Measurements from ENCODE around the gene SSB.

SSB gene

DNA sequence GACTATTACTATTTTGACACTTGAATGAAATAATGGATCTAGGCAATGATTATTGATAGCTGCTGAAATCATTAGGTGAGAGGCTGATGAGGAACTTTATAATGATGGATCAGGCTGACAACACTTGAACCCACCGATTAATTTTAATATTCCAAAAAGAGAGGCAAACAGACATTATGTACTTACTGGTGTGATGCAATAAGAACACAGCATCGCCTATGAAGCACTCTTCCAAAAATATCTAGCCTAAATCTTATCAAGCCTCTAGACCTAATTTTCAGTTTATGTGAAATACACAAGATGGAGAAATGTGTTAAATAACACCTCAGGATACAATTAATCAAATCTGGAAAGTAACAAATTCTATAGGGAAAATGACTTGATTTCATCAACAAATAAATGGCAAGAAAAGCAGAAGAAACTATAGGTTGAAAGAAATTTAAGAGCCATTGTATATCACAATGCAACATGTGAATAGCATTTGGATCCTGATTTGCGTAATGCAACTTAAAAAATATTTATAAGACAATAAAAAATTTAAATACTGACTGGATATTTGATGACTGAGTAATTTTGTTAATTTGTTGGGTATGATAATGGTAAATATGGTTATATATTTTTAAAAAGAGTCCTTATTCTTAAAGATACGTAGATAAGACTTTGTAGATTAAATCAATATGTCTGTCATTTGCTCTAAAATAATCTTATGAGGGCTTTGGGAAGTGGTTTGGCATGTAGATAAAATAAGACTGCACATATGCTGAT is 17.2 kb upstream of the SSB start:
- TF ChIP-seq, protein P1, sequence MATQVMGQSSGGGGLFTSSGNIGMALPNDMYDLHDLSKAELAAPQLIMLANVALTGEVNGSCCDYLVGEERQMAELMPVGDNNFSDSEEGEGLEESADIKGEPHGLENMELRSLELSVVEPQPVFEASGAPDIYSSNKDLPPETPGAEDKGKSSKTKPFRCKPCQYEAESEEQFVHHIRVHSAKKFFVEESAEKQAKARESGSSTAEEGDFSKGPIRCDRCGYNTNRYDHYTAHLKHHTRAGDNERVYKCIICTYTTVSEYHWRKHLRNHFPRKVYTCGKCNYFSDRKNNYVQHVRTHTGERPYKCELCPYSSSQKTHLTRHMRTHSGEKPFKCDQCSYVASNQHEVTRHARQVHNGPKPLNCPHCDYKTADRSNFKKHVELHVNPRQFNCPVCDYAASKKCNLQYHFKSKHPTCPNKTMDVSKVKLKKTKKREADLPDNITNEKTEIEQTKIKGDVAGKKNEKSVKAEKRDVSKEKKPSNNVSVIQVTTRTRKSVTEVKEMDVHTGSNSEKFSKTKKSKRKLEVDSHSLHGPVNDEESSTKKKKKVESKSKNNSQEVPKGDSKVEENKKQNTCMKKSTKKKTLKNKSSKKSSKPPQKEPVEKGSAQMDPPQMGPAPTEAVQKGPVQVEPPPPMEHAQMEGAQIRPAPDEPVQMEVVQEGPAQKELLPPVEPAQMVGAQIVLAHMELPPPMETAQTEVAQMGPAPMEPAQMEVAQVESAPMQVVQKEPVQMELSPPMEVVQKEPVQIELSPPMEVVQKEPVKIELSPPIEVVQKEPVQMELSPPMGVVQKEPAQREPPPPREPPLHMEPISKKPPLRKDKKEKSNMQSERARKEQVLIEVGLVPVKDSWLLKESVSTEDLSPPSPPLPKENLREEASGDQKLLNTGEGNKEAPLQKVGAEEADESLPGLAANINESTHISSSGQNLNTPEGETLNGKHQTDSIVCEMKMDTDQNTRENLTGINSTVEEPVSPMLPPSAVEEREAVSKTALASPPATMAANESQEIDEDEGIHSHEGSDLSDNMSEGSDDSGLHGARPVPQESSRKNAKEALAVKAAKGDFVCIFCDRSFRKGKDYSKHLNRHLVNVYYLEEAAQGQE (IDR thresholded peaks at IDR 0.05; ENCODE audit: insufficient read depth in 1 of 2, low read depth in 2 of 2, low read length in 2 of 2): no peak
- TF ChIP-seq TAF1 (IDR thresholded peaks at IDR 0.05; ENCODE audit: borderline replicate concordance, insufficient read depth, low read length) (no peak), POLR2AphosphoS5 (IDR thresholded peaks at IDR 0.05; ENCODE audit: low read depth, low read length) (no peak), SIN3A (IDR thresholded peaks at IDR 0.05; ENCODE audit: borderline replicate concordance, insufficient read depth, low read length) (no peak), FOXP2 (optimal IDR thresholded peaks at IDR 0.05; ENCODE audit: borderline replicate concordance, extremely low read depth, extremely low read length, insufficient read depth) (no peak)

DNA sequence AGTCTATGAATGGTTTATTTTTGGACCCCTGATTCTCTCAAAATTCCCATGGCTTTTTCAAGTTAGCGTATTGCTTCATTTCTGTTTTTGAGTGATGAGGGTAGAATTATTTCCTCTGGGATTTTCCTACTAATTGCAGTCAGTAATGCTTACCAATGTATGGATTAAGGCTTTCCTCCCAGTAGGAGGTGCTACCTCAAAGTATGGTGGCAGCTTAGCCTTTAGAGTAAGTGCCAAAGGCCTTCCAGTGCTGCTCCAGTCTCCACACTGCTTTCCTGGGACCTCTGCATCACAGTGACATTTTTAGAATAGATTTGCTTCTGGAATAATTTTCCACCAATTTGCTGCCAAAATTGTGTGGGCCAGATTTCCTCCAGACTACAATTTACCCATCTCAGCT is 16.2 kb upstream of the SSB start:
- no peak for TF ChIP-seq POLR2AphosphoS5 (IDR thresholded peaks at IDR 0.05; ENCODE audit: low read depth, low read length)
- TF ChIP-seq, protein P1 (IDR thresholded peaks at IDR 0.05; ENCODE audit: insufficient read depth in 1 of 2, low read depth in 2 of 2, low read length in 2 of 2): no peak
- no peak for TF ChIP-seq TAF1 (IDR thresholded peaks at IDR 0.05; ENCODE audit: borderline replicate concordance, insufficient read depth, low read length)
- TF ChIP-seq FOXP2 (optimal IDR thresholded peaks at IDR 0.05; ENCODE audit: borderline replicate concordance, extremely low read depth, extremely low read length, insufficient read depth): no peak
- TF ChIP-seq SIN3A (IDR thresholded peaks at IDR 0.05; ENCODE audit: borderline replicate concordance, insufficient read depth, low read length): no peak

DNA sequence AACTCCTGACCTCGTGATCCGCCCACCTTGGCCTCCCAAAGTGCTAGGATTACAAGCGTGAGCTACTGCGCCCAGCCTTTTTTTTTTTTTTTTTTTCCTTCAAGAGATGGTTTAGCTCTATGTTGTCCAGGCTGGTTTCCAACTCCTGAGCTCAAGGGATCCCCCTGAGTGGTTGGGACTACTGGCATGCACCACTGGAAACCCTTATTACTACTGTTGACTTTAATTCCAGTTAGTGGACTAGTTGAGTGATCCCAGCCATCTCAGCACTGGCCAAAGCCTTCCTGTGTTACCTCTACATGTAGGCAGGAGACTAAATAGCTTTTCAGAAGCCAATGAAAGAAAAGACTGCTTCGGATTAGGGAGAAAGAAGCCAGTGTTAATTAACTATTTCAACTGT is 8.1 kb upstream of the SSB start:
- TF ChIP-seq, protein P1 (IDR thresholded peaks at IDR 0.05; ENCODE audit: insufficient read depth in 1 of 2, low read depth in 2 of 2, low read length in 2 of 2): no peak
- TF ChIP-seq POLR2AphosphoS5 (IDR thresholded peaks at IDR 0.05; ENCODE audit: low read depth, low read length) (no peak), FOXP2 (optimal IDR thresholded peaks at IDR 0.05; ENCODE audit: borderline replicate concordance, extremely low read depth, extremely low read length, insufficient read depth) (no peak), TAF1 (IDR thresholded peaks at IDR 0.05; ENCODE audit: borderline replicate concordance, insufficient read depth, low read length) (no peak), SIN3A (IDR thresholded peaks at IDR 0.05; ENCODE audit: borderline replicate concordance, insufficient read depth, low read length) (no peak)

DNA sequence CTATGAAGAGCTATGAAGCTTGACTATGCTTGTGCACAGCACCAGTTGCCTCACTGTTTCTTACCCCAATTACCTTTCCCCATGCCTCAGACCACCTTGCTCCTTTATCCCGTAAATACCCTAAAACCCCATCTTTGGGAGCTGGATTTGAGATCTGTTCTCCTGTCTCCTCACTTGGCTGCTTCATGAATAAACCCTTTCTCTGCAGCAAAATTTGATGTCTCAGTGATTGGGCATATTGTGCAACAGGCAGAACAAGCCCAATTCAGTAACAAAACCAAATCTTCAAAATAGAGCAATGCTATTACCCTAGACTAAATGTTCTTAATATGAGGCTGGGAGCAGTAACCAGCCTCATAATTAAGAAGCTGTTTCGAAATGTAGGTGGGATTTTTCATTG is 3.5 kb upstream of the SSB start:
- TF ChIP-seq, protein P1 (IDR thresholded peaks at IDR 0.05; ENCODE audit: insufficient read depth in 1 of 2, low read depth in 2 of 2, low read length in 2 of 2): no peak
- TF ChIP-seq SIN3A (IDR thresholded peaks at IDR 0.05; ENCODE audit: borderline replicate concordance, insufficient read depth, low read length): no peak
- TF ChIP-seq FOXP2 (optimal IDR thresholded peaks at IDR 0.05; ENCODE audit: borderline replicate concordance, extremely low read depth, extremely low read length, insufficient read depth): no peak
- no peak for TF ChIP-seq POLR2AphosphoS5 (IDR thresholded peaks at IDR 0.05; ENCODE audit: low read depth, low read length)
- no peak for TF ChIP-seq TAF1 (IDR thresholded peaks at IDR 0.05; ENCODE audit: borderline replicate concordance, insufficient read depth, low read length)

Measured in PFSK-1 (cell line).